HG03442 (cell line): ENCODE results near the gene KRTCAP2.
"Not testable (repeated sequence)": the region's sequence is repeated elsewhere in the genome, so short reads cannot be mapped to it uniquely, and the experiment has no call there.

Experiments
- ATAC-seq: cut with Tn5 transposase; IDR thresholded peaks from one replicate; pipeline ENCODE4 v1.9.1; 2021; ENCODE audit warnings: mild to moderate bottlenecking, moderate library complexity; ENCODE audit not compliant: unreplicated experiment

The KRTCAP2 gene

DNA sequence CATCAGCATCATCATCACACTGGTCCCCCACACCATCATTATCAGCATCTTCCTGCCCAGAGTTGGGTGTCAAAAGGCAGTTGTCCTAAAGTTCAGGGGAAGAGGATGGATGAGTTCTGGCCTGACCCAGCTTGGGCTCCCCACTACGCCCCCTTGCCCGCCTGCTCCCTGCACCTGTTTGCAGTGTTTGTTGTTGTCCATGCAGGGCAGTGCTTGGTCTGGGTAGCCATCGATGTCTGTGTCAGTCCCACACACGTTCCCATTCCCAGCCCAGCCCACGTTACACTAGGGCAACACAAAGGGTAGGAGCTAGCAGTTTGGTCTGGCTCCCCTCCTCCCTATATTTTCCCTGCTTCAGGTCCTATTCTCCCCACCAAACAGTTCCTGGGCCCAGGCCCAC, 27.8 kb upstream of the KRTCAP2 start:
- no peak for ATAC-seq

- ATAC-seq, result no peak
These were observed 26.7 kb upstream of the KRTCAP2 start for GRCh38 chr1:155199792-155200191.

DNA sequence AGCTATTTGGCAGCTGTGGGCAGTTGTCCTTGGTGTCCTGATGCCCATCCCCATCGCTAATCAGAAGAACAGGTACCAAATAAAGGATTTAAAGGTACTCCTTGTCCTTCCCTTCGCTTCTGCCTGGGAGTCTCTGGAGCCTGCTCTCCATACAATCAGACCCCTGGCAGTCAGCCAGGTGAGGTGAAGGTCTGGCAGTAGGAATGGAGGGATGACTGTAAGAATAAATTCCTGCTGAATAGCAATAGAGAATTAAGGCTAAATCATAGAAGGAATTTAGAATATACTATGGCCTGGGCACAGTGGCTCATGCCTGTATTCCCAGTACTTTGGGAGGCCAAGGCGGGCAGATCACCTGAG, 25.4 kb upstream of the KRTCAP2 start:
- no peak for ATAC-seq

DNA sequence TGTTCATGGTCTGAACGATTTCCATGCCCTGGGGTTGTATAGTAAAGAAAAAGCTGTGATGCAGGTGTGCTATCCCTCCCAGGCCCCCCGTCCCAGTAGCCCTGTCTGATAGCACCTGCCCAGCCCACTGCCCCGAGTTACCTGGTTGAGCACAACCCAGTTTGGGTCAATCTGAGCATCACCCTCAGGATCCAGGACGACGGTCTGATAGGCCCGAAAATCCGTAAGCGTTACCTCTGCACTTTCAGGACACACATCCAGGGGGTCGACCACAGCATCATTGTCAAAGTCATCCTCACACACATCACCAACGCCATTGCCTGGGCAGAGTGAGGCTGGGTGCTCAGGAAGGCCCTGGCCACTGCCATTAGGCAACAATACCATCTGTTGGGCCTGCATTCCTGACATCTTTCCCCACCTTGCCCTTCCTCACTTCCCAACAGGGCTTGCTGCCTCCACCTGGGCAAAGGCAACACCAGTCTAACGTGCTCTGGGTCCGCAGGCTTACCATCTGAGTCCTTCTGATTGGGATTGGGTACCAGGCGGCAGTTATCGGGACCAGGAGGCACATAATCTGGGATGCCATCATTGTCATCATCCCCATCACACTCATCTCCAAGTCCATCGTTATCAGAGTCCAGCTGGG, 24.9 kb upstream of the KRTCAP2 start:
- no peak for ATAC-seq

DNA sequence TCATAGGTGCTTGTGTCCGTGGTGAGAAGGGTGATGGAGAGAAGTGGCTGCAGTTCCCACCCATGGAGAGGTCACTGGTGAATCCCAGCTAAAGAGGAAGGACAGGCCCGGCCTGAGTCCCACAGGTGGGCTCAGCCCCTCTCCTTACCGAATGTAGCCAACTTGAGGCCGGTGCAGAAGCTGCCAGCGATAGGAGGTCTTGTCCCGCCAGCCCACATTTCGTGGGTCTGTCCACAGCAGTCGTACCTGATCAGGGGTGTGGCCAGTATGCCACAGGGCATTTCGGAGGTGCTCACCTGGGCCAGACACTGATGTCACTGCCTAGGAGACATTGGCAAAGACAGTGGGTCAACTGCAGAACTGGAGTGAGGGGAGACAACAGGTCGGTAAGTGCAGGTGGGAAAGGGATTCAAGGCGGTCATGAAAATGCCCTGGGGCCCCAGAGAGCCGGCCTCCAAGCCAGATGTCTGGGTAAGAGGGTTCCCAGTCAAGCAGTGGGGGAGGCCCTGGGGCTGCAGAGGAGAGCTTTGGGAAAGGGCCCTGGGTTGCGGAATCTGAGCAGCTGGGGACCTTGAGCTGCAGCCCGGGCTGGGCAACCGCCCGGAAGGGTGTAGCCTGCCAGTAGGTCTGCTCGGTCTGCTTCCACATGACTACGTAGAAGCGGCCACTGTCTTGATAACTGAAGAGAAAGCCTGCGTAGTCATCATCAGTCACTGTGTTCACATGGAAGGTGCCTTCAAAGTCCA, 24.0 kb upstream of the KRTCAP2 start:
- no peak for ATAC-seq

DNA sequence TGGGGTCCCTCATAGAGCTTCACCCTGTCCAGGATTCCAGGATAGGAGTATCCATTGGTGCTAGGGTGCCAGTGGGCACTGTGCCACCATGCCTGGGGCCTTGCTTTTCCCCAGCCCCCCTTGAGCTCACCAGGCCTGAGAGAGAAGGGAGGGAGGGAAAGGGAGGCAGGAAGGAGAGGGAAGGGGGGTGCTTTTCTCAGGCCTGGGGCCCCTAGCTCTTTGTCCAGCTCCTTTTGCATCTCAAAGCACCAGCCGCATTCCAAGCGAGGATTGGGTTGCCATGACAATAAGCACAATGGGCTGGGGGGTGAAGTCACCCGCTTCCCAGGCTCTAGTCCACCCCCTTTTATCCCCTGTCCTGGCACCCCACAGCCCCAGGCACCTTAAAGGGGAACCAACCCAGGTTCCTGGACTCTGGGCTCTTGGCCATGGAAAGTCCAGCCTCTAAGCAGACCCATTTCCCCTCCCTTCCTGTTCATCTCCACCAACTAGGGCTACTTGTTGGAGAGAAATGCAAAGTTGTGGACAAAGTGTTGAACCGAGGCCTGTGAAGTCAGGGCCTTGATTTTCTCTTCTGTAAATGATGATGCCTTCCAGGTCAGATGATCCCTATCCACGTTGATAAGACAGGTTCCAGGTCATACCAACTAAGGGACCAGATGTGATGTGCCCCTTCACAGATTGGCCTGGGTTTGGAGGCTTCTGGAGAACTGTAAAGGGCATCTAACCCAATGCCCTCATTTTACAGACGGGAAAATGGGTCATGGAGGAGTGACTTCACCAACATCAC, 23.2 kb upstream of the KRTCAP2 start:
- ATAC-seq, result no peak

GRCh38 chr1:155195201-155196102, 22.3 kb upstream of the KRTCAP2 start:
- no peak for ATAC-seq

DNA sequence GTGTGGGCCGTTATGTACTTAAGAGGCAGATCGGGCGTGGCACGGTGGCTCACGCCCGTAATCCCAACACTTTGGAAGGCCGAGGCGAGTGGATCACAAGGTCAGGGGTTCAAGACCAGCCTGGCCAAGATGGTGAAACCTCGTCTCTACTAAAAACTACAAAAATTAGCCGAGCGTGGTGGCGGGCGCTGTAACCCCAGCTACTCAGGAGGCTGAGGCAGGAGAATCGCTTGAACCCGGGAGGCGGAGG, 20.8 kb upstream of the KRTCAP2 start:
- not testable (repeated sequence) for ATAC-seq

- ATAC-seq, result no peak
These were observed 20.3 kb upstream of the KRTCAP2 start for GRCh38 chr1:155193275-155193990.

DNA sequence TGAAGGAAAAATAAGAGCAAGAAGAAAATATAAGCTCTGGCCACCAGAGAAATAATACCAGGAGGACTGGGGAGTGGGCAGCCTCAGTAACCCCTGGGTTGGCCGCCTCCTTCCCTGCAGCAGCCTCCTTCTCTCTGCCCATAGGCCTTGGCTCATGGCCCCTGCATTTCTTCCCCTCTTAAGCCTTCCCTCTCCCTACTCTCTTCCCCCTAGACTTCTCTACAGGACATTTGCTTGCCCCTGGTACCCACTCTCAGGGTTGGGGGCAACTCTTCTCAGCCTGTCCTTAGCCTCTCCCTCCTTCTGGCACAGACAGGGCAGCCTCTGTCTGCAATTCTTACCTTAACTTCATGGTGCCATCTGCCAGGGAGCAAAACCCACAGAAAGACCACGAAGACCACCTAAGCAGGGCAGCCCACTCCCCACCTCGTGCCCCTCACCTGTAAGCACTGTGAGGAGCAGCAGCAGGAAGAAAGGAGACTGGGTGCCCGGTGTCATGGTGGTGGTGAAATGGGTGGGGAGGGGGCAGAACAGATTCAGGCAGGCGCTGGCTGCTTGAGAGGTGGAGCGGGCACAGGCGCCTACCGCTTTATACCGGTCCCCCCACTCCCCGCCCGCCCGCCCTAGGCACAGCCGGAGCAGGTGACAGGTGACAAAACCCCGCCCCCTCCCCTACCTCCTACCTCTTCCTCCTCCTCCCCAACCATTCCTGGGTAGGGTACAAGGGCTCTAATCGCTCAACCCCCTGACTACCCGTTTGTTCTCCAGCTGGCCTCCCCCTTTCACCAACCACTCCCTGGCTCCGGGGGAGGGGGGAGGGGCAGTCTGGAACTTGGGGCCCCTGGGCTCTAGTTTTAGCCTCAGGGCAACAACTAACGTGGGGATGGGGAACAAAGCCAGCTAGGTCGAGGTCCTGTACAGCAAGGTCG, 19.5 kb upstream of the KRTCAP2 start:
- ATAC-seq, result no peak

DNA sequence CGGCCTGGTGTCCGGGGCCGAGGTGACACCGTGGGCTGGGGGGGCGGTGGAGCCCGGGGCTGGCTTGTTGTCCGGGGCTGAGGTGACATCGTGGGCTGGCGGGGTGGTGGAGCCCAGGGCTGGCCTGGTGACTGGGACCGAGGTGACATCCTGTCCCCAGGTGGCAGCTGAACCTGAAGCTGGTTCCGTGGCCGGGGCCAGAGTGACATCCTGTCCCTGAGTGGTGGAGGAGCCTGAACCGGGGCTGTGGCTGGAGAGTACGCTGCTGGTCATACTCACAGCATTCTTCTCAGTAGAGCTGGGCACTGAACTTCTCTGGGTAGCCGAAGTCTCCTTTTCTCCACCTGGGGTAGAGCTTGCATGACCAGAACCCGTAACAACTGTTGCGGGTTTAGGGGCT, 18.8 kb upstream of the KRTCAP2 start:
- no peak for ATAC-seq

- not testable (repeated sequence) for ATAC-seq
These were observed 16.8 kb upstream of the KRTCAP2 start for GRCh38 chr1:155189926-155190325.

DNA sequence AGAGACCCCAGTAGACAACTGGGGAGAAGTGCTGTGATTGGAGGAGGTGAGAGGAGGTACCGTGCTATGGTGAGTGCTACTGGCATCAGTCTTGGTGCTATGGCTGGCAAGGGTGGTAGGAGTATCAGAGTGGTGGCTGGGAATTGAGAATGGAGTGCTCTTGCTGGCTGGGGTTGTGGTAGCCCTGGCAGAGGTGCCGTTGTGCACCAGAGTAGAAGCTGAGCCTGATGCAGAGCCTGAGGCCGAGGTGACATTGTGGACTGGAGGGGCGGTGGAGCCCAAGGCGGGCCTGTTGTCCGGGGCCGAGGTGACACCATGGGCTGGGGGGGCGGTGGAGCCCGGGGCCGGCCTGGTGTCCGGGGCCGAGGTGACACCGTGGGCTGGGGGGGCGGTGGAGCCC, 15.2 kb upstream of the KRTCAP2 start:
- ATAC-seq, result no peak

DNA sequence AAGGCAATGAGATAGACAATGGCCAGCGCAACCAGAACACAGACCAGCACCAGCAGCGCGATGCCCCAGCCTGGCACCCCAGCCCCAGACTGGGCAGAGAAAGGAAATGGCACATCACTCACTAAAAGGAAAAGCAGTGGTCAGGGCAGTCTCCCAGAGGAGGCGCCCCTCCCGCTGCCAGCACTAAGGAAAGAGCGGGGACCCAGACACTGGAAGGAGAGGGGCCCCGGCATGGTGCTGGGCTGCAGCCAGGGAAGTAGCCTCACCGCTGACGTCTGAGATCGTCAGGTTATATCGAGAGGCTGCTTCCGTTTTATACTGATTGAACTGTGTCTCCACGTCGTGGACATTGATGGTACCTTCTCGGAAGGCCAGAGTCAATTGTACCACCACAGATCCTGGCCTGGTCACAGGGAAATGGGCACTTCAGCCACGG, 14.4 kb upstream of the KRTCAP2 start:
- ATAC-seq, result no peak

DNA sequence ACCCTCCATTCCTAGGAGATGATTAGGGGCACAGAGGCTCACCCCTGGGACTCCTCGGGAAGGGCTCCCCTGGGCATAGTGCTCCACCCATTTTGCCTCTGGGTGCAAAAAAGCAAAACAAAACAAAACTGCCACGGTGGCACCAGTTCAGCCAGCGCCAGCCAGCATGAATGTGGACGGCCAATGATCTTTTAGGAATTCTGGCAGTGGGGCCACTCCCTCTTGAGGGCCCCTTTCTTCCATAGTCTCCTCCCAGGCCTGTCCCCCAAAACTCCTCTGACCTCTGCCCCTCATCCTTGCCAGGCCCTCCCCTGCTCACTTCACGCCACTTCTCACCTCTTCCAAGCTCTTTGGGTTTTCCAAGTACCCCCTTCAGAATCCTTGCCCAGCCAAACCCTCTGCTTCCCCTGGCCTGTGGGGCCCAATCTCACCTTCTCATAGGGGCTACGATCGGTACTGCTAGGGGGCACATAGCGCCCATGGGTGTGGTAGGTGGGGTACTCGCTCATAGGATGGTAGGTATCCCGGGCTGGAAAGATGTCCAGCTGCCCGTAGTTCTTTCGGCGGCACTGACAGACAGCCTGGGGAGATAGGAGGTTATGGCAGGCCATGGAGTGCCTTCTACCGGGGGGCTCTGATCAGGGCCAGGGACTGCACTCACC, 13.8 kb upstream of the KRTCAP2 start:
- ATAC-seq, result no peak

GRCh38 chr1:155186067-155186793, 13.1 kb upstream of the KRTCAP2 start:
- no peak for ATAC-seq

GRCh38 chr1:155185783-155186066, 12.6 kb upstream of the KRTCAP2 start:
- no peak for ATAC-seq
